Measurements from ENCODE around the gene ECE1. TPM values are rescaled to one million over a fixed set of nuclear protein-coding genes. Genes with fewer than 3 reads are reported as not detected.
A peak's percentile ranks its signal among the peaks of the same experiment; 100 is the strongest.

ECE1 gene
- total and polyA plus RNA-seq, 2 of the 13 experiments (the other 11 are each of a cell fraction or from before 2014, with no cell fraction given) = 13.5 to 21.2 TPM

DNA sequence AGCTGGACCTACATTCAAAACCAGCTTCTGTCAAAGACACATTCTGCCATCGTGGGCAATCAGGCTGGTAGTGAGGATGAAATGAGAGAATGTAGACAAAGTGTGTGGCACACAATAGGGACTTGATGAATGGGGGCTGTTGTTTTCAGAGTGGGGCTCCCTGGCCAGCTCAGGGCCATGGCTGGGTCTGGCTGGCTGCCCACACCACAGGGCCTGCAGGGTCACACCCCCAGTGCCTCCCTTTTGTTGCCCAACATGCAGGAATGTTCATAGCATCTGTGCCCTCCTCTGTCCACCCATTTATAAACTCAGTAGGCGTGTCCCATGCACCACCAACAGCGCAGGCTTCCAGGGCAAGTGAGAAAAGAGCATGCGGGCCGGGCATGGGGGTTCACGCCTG, 20.8 kb upstream of the ECE1 start (continued):
- TF ChIP-seq ZNF556 (CRISPR knock-in tag; IDR thresholded peaks at IDR 0.05; ENCODE audit: borderline replicate concordance) (no peak), ZNF552 (CRISPR knock-in tag; IDR thresholded peaks at IDR 0.05; ENCODE audit: borderline replicate concordance) (no peak), TSC22D2 (CRISPR knock-in tag; IDR thresholded peaks at IDR 0.05; ENCODE audit: borderline replicate concordance) (no peak), PCBP1 (IDR thresholded peaks at IDR 0.05; ENCODE audit: borderline replicate concordance, low read depth, low read length) (no peak), NCOA2 (CRISPR knock-in tag; IDR thresholded peaks at IDR 0.05) (peak; percentile 59; the same call in 1 of the 2 replicates), RFX1 (IDR thresholded peaks at IDR 0.05) (no peak), ZFAT (CRISPR knock-in tag; conservative IDR thresholded peaks at IDR 0.05) (no peak), HDAC2 (CRISPR knock-in tag; IDR thresholded peaks at IDR 0.05) (0 out of 2 replicates have a peak, but pooled peaks have one; percentile 19)
- TF ChIP-seq, protein P1, sequence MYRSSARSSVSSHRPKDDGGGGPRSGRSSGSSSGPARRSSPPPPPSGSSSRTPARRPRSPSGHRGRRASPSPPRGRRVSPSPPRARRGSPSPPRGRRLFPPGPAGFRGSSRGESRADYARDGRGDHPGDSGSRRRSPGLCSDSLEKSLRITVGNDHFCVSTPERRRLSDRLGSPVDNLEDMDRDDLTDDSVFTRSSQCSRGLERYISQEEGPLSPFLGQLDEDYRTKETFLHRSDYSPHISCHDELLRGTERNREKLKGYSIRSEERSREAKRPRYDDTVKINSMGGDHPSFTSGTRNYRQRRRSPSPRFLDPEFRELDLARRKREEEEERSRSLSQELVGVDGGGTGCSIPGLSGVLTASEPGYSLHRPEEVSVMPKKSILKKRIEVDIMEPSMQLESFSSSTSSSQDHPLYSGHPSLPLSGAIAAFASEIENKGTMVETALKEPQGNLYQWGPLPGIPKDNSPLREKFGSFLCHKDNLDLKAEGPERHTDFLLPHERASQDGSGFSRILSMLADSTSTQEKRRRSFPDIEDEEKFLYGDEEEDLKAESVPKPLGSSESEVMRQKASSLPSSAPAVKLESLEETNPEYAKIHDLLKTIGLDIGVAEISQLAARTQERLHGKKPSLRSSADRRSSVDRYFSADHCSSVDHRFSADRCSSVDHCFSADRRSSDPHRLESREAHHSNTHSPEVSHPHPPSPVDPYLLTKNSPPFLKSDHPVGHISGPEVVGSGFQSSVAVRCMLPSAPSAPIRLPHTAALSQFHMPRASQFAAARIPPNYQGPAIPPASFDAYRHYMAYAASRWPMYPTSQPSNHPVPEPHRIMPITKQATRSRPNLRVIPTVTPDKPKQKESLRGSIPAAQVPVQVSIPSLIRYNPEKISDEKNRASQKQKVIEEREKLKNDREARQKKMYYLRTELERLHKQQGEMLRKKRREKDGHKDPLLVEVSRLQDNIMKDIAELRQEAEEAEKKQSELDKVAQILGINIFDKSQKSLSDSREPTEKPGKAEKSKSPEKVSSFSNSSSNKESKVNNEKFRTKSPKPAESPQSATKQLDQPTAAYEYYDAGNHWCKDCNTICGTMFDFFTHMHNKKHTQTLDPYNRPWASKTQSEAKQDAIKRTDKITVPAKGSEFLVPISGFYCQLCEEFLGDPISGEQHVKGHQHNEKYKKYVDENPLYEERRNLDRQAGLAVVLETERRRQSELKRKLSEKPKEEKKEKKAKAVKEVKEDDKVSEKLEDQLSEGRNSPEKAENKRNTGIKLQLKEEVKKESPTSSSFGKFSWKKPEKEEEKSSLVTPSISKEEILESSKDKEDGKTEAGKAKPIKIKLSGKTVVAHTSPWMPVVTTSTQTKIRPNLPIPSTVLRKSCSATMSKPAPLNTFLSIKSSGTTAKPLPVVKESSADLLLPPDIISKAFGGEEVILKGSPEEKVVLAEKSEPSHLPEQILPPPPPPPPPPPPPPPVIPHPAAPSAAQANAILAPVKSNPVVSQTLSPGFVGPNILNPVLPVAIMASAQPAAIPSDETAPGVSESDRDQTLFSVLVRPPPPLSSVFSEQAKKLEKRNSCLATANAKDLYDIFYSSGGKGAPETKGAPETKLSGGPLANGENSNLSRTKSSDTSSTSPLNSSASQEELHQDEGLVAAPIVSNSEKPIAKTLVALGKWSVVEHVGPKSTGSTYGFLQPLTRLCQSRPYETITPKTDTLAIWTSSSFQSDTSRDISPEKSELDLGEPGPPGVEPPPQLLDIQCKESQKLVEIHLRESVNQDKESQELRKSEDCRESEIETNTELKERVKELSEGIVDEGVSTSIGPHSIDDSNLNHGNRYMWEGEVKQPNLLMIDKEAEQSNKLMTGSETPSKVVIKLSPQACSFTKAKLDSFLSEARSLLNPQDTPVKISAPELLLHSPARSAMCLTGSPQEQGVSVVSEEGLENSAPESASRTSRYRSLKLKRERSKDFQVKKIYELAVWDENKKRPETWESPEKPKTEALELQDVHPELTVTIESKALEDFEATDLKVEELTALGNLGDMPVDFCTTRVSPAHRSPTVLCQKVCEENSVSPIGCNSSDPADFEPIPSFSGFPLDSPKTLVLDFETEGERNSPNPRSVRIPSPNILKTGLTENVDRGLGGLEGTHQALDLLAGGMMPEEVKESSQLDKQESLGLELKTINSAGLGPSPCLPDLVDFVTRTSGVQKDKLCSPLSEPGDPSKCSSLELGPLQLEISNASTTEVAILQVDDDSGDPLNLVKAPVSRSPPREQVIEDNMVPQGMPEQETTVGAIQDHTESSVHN (CRISPR knock-in tag; IDR thresholded peaks at IDR 0.05) = no peak
- TF ChIP-seq, protein P2, sequence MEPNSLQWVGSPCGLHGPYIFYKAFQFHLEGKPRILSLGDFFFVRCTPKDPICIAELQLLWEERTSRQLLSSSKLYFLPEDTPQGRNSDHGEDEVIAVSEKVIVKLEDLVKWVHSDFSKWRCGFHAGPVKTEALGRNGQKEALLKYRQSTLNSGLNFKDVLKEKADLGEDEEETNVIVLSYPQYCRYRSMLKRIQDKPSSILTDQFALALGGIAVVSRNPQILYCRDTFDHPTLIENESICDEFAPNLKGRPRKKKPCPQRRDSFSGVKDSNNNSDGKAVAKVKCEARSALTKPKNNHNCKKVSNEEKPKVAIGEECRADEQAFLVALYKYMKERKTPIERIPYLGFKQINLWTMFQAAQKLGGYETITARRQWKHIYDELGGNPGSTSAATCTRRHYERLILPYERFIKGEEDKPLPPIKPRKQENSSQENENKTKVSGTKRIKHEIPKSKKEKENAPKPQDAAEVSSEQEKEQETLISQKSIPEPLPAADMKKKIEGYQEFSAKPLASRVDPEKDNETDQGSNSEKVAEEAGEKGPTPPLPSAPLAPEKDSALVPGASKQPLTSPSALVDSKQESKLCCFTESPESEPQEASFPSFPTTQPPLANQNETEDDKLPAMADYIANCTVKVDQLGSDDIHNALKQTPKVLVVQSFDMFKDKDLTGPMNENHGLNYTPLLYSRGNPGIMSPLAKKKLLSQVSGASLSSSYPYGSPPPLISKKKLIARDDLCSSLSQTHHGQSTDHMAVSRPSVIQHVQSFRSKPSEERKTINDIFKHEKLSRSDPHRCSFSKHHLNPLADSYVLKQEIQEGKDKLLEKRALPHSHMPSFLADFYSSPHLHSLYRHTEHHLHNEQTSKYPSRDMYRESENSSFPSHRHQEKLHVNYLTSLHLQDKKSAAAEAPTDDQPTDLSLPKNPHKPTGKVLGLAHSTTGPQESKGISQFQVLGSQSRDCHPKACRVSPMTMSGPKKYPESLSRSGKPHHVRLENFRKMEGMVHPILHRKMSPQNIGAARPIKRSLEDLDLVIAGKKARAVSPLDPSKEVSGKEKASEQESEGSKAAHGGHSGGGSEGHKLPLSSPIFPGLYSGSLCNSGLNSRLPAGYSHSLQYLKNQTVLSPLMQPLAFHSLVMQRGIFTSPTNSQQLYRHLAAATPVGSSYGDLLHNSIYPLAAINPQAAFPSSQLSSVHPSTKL (CRISPR knock-in tag; IDR thresholded peaks at IDR 0.05) = peak; percentile 36; the same call in 1 of the 2 replicates
- TF ChIP-seq, protein P3, sequence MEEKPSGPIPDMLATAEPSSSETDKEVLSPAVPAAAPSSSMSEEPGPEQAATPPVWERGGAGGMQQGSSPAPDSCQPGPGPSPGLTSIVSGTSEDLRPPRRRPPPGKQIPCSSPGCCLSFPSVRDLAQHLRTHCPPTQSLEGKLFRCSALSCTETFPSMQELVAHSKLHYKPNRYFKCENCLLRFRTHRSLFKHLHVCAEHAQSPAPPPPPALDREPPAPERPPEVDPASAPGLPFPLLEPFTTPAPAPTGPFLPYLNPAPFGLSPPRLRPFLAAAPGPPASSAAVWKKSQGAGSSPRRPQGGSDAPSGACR (CRISPR knock-in tag; IDR thresholded peaks at IDR 0.05) = no peak
- TF ChIP-seq, protein P4, sequence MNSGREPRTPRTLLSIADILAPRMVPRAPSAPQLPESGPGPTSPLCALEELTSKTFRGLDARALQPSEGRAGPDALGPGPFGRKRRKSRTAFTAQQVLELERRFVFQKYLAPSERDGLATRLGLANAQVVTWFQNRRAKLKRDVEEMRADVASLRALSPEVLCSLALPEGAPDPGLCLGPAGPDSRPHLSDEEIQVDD (CRISPR knock-in tag; IDR thresholded peaks at IDR 0.05; ENCODE audit: borderline replicate concordance) = no peak
- TF ChIP-seq, protein P5, sequence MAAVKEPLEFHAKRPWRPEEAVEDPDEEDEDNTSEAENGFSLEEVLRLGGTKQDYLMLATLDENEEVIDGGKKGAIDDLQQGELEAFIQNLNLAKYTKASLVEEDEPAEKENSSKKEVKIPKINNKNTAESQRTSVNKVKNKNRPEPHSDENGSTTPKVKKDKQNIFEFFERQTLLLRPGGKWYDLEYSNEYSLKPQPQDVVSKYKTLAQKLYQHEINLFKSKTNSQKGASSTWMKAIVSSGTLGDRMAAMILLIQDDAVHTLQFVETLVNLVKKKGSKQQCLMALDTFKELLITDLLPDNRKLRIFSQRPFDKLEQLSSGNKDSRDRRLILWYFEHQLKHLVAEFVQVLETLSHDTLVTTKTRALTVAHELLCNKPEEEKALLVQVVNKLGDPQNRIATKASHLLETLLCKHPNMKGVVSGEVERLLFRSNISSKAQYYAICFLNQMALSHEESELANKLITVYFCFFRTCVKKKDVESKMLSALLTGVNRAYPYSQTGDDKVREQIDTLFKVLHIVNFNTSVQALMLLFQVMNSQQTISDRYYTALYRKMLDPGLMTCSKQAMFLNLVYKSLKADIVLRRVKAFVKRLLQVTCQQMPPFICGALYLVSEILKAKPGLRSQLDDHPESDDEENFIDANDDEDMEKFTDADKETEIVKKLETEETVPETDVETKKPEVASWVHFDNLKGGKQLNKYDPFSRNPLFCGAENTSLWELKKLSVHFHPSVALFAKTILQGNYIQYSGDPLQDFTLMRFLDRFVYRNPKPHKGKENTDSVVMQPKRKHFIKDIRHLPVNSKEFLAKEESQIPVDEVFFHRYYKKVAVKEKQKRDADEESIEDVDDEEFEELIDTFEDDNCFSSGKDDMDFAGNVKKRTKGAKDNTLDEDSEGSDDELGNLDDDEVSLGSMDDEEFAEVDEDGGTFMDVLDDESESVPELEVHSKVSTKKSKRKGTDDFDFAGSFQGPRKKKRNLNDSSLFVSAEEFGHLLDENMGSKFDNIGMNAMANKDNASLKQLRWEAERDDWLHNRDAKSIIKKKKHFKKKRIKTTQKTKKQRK (IDR thresholded peaks at IDR 0.05; ENCODE audit: low read length) = no peak

Measured in HepG2 (cell line).